ENCODE measurements around the gene GRIN2A.

GRIN2A gene

GRCh38 chr16:9850817-9851216 is 331.4 kb downstream of the GRIN2A start:
- no peak overlapping the region for H3K4me3 ChIP-seq
- TF ChIP-seq EZH2 (IDR thresholded peaks at IDR 0.05) = no peak
- no peak for TF ChIP-seq FOXP2 (optimal IDR thresholded peaks at IDR 0.05; ENCODE audit: control extremely low read depth, extremely low read length, insufficient read depth)
- TF ChIP-seq POLR2AphosphoS5 (IDR thresholded peaks at IDR 0.05; ENCODE audit: borderline replicate concordance, low read depth, low read length) = no peak

GRCh38 chr16:9849697-9850245 is 332.5 kb downstream of the GRIN2A start:
- no peak for DNase-seq (ENCODE audit: low read depth, low spot score)
- no peak for TF ChIP-seq FOXP2 (optimal IDR thresholded peaks at IDR 0.05; ENCODE audit: control extremely low read depth, extremely low read length, insufficient read depth)
- TF ChIP-seq POLR2AphosphoS5 (IDR thresholded peaks at IDR 0.05; ENCODE audit: borderline replicate concordance, low read depth, low read length) = no peak
- TF ChIP-seq EZH2 (IDR thresholded peaks at IDR 0.05) = no peak
- no peaks in the 10 kb centered on the region for H3K9me3 ChIP-seq (ENCODE audit: low read depth, low read length)
- no peak overlapping the region for H3K27ac ChIP-seq
- no peak overlapping the region for H3K4me3 ChIP-seq
- H3K9ac ChIP-seq (ENCODE audit: insufficient read length) = no peak overlapping the region
- no peaks in the 10 kb centered on the region for H3K36me3 ChIP-seq (ENCODE audit: insufficient read depth, low read length)

More at GRCh38 chr16:9850817-9851216, 331.4 kb downstream of the GRIN2A start:
- Histone ChIP-seq H3K27ac (no peak overlapping the region), H3K9me3 (ENCODE audit: low read depth, low read length) (no peaks in the 10 kb centered on the region), H3K9ac (ENCODE audit: insufficient read length) (no peak overlapping the region), H3K36me3 (ENCODE audit: insufficient read depth, low read length) (no peaks in the 10 kb centered on the region)
- no peak for DNase-seq (ENCODE audit: low read depth, low spot score)

- Histone ChIP-seq H3K36me3 (ENCODE audit: insufficient read depth, low read length) (no peaks in the 10 kb centered on the region), H3K4me3 (no peak overlapping the region), H3K9ac (ENCODE audit: insufficient read length) (no peak overlapping the region), H3K9me3 (ENCODE audit: low read depth, low read length) (no peaks in the 10 kb centered on the region), H3K27ac (no peak overlapping the region)
- TF ChIP-seq FOXP2 (optimal IDR thresholded peaks at IDR 0.05; ENCODE audit: control extremely low read depth, extremely low read length, insufficient read depth) (no peak), EZH2 (IDR thresholded peaks at IDR 0.05) (no peak), POLR2AphosphoS5 (IDR thresholded peaks at IDR 0.05; ENCODE audit: borderline replicate concordance, low read depth, low read length) (no peak)
- DNase-seq (ENCODE audit: low read depth, low spot score) = no peak
Observed at GRCh38 chr16:9847146-9847545, 335.1 kb downstream of the GRIN2A start.

- H3K9ac ChIP-seq (ENCODE audit: insufficient read length) = no peak overlapping the region
- no peak for TF ChIP-seq POLR2AphosphoS5 (IDR thresholded peaks at IDR 0.05; ENCODE audit: borderline replicate concordance, low read depth, low read length)
- TF ChIP-seq EZH2 (IDR thresholded peaks at IDR 0.05) = no peak
- TF ChIP-seq FOXP2 (optimal IDR thresholded peaks at IDR 0.05; ENCODE audit: control extremely low read depth, extremely low read length, insufficient read depth) = no peak
- no peaks in the 10 kb centered on the region for H3K36me3 ChIP-seq (ENCODE audit: insufficient read depth, low read length)
- no peak overlapping the region for H3K27ac ChIP-seq
- H3K4me3 ChIP-seq = no peak overlapping the region
- H3K9me3 ChIP-seq (ENCODE audit: low read depth, low read length) = no peaks in the 10 kb centered on the region
- no peak for DNase-seq (ENCODE audit: low read depth, low spot score)
Observed at GRCh38 chr16:9846362-9847099, 335.7 kb downstream of the GRIN2A start.

GRCh38 chr16:9845661-9846361 is 336.4 kb downstream of the GRIN2A start:
- no peaks in the 10 kb centered on the region for H3K9me3 ChIP-seq (ENCODE audit: low read depth, low read length)
- no peak overlapping the region for H3K9ac ChIP-seq (ENCODE audit: insufficient read length)
- no peak overlapping the region for H3K27ac ChIP-seq
- TF ChIP-seq EZH2 (IDR thresholded peaks at IDR 0.05) (no peak), FOXP2 (optimal IDR thresholded peaks at IDR 0.05; ENCODE audit: control extremely low read depth, extremely low read length, insufficient read depth) (no peak), POLR2AphosphoS5 (IDR thresholded peaks at IDR 0.05; ENCODE audit: borderline replicate concordance, low read depth, low read length) (no peak)
- DNase-seq (ENCODE audit: low read depth, low spot score) = no peak
- H3K36me3 ChIP-seq (ENCODE audit: insufficient read depth, low read length) = no peaks in the 10 kb centered on the region
- no peak overlapping the region for H3K4me3 ChIP-seq

- H3K27ac ChIP-seq = no peak overlapping the region
- H3K4me3 ChIP-seq = no peak overlapping the region
Observed at GRCh38 chr16:9844361-9844760, 337.9 kb downstream of the GRIN2A start.

GRCh38 chr16:9843424-9844018 is 338.7 kb downstream of the GRIN2A start:
- TF ChIP-seq FOXP2 (optimal IDR thresholded peaks at IDR 0.05; ENCODE audit: control extremely low read depth, extremely low read length, insufficient read depth) (no peak), EZH2 (IDR thresholded peaks at IDR 0.05) (no peak), POLR2AphosphoS5 (IDR thresholded peaks at IDR 0.05; ENCODE audit: borderline replicate concordance, low read depth, low read length) (no peak)
- H3K27ac ChIP-seq = no peak overlapping the region
- no peaks in the 10 kb centered on the region for H3K36me3 ChIP-seq (ENCODE audit: insufficient read depth, low read length)
- H3K4me3 ChIP-seq = no peak overlapping the region
- no peak overlapping the region for H3K9ac ChIP-seq (ENCODE audit: insufficient read length)
- DNase-seq (ENCODE audit: low read depth, low spot score) = no peak
- H3K9me3 ChIP-seq (ENCODE audit: low read depth, low read length) = no peaks in the 10 kb centered on the region

More at GRCh38 chr16:9844361-9844760, 337.9 kb downstream of the GRIN2A start:
- no peak overlapping the region for H3K9ac ChIP-seq (ENCODE audit: insufficient read length)
- no peak for TF ChIP-seq FOXP2 (optimal IDR thresholded peaks at IDR 0.05; ENCODE audit: control extremely low read depth, extremely low read length, insufficient read depth)
- TF ChIP-seq POLR2AphosphoS5 (IDR thresholded peaks at IDR 0.05; ENCODE audit: borderline replicate concordance, low read depth, low read length) = no peak
- TF ChIP-seq EZH2 (IDR thresholded peaks at IDR 0.05) = no peak
- no peaks in the 10 kb centered on the region for H3K36me3 ChIP-seq (ENCODE audit: insufficient read depth, low read length)
- no peaks in the 10 kb centered on the region for H3K9me3 ChIP-seq (ENCODE audit: low read depth, low read length)
- DNase-seq (ENCODE audit: low read depth, low spot score) = no peak

Measured in SK-N-MC (cell line).